ACHN (cell line): ENCODE data around the gene CLSTN2.
"Not testable (repeated sequence)": the region's sequence is repeated elsewhere in the genome, so short reads cannot be mapped to it uniquely, and the experiment has no call there.

Source experiments
- DNase-seq: peaks from one replicate; pipeline ENCODE4 v3.0.0-alpha.2; 2015
- in situ Hi-C: cut with HindIII; loops from 2 replicates; pipeline ENCODE4 v1.10.0; 2017; ENCODE audit warnings: low sequenced_read_pairs, low pct_ligation_motif_present, low pct_unique_long_range_greater_than_20kb

CLSTN2 gene

GRCh38 chr3:140394488-140395133 is 459.6 kb downstream of the CLSTN2 start:
- in situ Hi-C loops: no loop called here
- DNase-seq: no peak

GRCh38 chr3:140395134-140396075 is 460.4 kb downstream of the CLSTN2 start:
- no peak for DNase-seq
- in situ Hi-C loops: no loop called here

- in situ Hi-C loops: no loop called here
Observed at GRCh38 chr3:140396110-140396509, 461.1 kb downstream of the CLSTN2 start.

DNA sequence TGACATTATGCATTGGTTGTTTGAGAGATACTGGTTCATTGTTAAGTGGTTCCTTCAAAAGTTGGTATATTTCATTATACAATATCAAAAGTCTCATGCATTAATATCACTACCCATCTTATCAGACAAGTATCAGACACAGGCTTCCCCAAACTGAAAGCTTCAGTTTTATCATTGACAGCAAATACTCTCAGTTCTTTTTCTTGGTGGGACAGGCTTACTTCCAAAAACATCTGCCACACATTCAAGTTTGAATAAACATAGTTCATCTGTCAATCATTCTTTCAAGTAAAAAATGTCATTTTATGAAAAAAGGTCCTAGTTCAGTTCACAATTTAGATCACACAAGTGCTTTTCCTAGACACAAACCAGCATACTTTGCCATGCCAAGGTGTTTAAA is 462.9 kb downstream of the CLSTN2 start:
- no peak for DNase-seq
- in situ Hi-C loops: no loop called here

More at GRCh38 chr3:140396110-140396509, 461.1 kb downstream of the CLSTN2 start:
- no peak for DNase-seq

DNA sequence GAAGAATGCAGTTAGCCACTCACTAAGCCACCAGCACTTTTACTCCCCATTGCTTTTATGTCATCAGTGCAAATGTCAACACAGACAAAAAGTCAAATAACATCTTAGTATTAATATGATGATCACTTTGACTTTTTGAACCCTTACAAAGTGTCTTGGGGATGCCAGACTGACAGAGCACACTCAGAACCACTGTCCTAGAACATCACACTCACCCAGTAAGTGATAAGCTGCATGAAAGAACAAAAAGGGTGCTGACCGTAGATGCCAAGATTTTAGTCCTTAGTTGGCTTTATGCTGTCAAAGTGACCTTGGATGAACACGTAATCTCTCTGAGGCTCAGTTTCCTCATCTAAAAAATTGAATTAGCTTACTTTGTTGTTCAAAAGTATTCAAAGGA is 463.4 kb downstream of the CLSTN2 start:
- no peak for DNase-seq
- in situ Hi-C loops: no loop called here

- in situ Hi-C loops: no loop called here
- DNase-seq: no peak
Observed at GRCh38 chr3:140399871-140400270, 464.9 kb downstream of the CLSTN2 start.

GRCh38 chr3:140403079-140403478 is 468.1 kb downstream of the CLSTN2 start:
- no peak for DNase-seq
- in situ Hi-C loops: no loop called here

- DNase-seq: no peak
- in situ Hi-C loops: no loop called here
Observed at GRCh38 chr3:140403608-140404007, 468.6 kb downstream of the CLSTN2 start.

DNA sequence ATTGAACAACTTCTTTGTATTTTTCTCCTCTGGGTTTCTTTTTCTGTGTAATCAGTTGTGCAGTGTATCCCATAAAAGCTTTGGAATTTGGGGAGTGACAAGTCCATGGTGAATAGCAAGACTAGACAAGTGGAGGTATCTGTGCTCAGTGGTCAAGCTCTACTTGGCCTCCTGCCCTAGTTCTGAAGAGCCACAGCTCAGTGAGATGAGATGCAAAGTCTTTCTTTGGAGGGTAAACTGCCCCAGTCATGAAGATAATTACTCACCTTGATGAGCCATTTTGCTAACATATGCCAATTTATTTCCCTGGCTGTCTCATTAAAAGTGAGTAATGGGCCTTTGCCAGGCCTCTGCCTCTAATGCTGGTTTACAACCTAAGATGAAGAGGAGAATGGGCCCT is 471.7 kb downstream of the CLSTN2 start:
- no peak for DNase-seq
- in situ Hi-C loops: no loop called here

DNA sequence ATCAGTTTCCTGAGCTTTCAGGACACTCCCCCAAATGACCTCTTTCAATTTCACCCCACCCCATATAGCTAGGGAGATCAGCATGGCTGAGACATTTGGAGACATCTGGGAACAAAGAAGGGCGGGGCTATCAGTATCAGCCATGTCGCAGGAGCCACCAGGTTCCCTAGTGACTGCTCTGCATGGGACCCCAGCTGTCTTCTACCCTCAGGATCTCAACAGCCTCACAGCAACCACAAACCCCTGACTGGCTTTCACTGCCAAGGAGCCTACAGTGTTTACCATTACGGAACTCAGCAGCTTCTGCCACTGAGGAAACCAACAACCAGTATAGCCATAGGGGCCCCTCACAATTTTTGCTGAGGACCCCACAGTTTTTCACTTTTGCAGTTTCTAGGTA is 473.3 kb downstream of the CLSTN2 start:
- no peak for DNase-seq
- in situ Hi-C loops: no loop called here

DNA sequence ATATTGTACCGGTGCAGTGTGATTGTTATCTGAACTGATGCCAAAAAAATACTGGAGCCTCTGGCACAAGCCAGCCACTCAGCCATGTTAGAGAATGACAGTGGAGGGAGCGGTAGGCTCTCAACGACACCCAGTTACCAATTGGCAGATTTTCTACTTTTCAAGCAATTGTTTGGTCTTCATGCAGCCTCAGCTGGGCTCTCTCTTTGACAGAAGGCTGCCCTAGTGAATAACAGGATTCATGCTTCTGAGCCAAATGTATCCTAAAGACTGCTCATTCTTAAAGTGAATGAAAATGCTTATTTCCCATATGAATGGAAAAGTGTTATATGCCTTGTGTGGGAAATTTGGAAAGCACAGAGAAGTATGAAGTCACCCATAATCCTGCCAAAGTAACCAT is 481.7 kb downstream of the CLSTN2 start:
- in situ Hi-C loops: no loop called here
- DNase-seq: no peak

- peak; percentile 10 for DNase-seq
- in situ Hi-C loops: no loop called here
Observed at GRCh38 chr3:140420621-140421357, 485.8 kb downstream of the CLSTN2 start.

DNA sequence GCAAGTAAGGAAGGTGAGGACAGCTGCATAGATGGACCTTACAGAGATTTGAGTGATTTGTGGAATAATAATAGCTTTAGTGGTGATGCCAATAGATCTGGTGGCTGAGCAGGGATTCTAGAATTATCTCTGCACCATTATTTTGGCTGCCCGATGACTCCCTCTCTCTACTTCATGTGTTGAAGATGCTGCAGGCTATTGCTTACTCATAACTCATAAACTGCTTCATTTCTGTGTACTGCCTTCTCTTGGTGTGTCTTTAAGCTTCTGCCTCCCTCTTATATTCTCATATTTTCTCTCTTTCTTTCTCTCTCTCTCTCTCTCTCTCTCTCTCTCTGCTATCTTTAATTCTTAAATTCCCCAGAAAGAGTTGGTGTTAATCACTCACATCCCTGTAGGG is 486.9 kb downstream of the CLSTN2 start:
- DNase-seq: no peak
- in situ Hi-C loops: no loop called here

- in situ Hi-C loops: no loop called here
- no peak for DNase-seq
Observed at GRCh38 chr3:140423146-140423545, 488.2 kb downstream of the CLSTN2 start.

- in situ Hi-C loops: not testable (repeated sequence)
- DNase-seq: peak; percentile 4
Observed at GRCh38 chr3:140423574-140423973, 488.6 kb downstream of the CLSTN2 start.

DNA sequence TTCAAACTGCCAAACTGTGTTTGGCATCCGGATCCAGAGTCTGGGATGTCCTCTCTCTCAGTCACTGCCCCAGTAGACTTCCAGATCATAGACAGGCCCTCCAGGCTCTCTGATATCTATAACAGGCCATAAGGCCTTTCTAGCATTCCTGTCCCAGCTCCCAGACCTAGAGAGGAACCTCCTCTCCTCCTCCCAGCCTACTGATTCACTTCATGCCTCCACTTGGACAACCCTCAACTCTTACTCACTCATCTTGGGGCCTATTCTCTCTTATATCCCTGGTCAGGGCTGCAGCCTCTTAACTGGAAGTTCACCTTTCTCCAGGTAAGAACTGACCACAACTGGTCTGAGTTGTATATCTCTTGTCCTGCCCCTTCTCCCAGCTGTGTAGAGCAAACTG is 489.2 kb downstream of the CLSTN2 start:
- DNase-seq: no peak
- in situ Hi-C loops: no loop called here

- in situ Hi-C loops: no loop called here
Observed at GRCh38 chr3:140424726-140425125, 489.7 kb downstream of the CLSTN2 start.

DNA sequence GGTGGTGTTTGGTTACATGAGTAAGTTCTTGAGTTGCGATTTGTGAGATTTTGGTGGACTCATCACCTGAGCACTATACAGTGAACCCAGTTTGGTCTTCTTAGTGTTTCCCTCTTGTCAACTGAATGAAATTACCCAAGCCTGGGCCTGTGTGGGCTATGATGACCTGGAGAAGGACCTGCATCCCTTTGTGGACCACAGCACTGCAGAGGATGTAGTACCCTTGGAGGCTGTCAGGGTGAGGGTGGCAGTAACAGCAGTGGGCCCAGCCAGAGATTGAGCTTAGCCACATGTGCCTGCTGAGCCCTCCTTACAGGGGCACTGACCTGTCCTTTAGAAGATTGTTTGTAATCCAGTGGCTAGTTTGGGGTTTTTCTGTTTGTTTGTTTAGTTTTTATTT is 492.8 kb downstream of the CLSTN2 start:
- DNase-seq: no peak
- in situ Hi-C loops: no loop called here

More at GRCh38 chr3:140424726-140425125, 489.7 kb downstream of the CLSTN2 start:
- DNase-seq: no peak

GRCh38 chr3:140428380-140428779 is 493.4 kb downstream of the CLSTN2 start:
- in situ Hi-C loops: no loop called here

More at GRCh38 chr3:140428380-140428779, 493.4 kb downstream of the CLSTN2 start:
- DNase-seq: no peak
